Lower lobe of right lung (tissue), 2 donors: ENCODE data around the gene ADCY3. TPM values are rescaled to one million over a fixed set of nuclear protein-coding genes. Genes with fewer than 3 reads are reported as not detected.

Experiments
- ATAC-seq, 2 donors: fragments of 200-7000 bp; cut with Tn5 transposase; one replicate each; pipeline ENCODE4 v1.9.1; 2020 to 2022; ENCODE audit warnings: mild to moderate bottlenecking in 2 of 2, moderate library complexity in 2 of 2
- DNase-seq: peaks from one replicate; pipeline ENCODE4 v3.0.0-alpha.2; 2020
- H3K27ac ChIP-seq: fragments of 200-600 bp; one replicate; pipeline ENCODE4 v1.8.0; 2022
- H3K27me3 ChIP-seq: fragments of 200-600 bp; one replicate; pipeline ENCODE4 v1.8.0; 2022; ENCODE audit warnings: low read depth
- H3K36me3 ChIP-seq: fragments of 200-600 bp; one replicate; pipeline ENCODE4 v1.8.0; 2022; ENCODE audit warnings: mild to moderate bottlenecking
- H3K4me1 ChIP-seq: fragments of 200-600 bp; one replicate; pipeline ENCODE4 v1.8.0; 2022
- H3K4me3 ChIP-seq: fragments of 200-600 bp; one replicate; pipeline ENCODE4 v1.8.0; 2022; ENCODE audit warnings: mild to moderate bottlenecking
- H3K9me3 ChIP-seq: fragments of 200-600 bp; one replicate; pipeline ENCODE4 v1.8.0; 2022
- CTCF ChIP-seq: fragments of 200-600 bp; IDR thresholded peaks from one replicate; pipeline ENCODE4 v1.8.0; 2022; ENCODE audit warnings: antibody characterized with exemption, mild to moderate bottlenecking
- intact Hi-C: fragments of 100-400 bp; cut with DNase I; formaldehyde crosslinking; loops from one replicate; pipeline ENCODE4 v1.11.0; 2022
- total RNA-seq: library from RNA; stranded (reverse); fragmentation: NEBNext Ultra II Directional; extraction: Animal tissue kit (Norgen Biotek cat#: 25700); gene quantifications from one replicate; pipeline ENCODE4 v1.2.1, GENCODE V29; 2021
- donor health status: DM: no; HTN: yes; CAD: no; lungs with severe emphysema.

Gene ADCY3
- total RNA-seq, 1 donor from 2014 or later, result 36.1 TPM

GRCh38 chr2:24926602-24927252 lies 6.7 kb upstream of the ADCY3 start:
- peak overlapping the region; percentile 42 for H3K4me3 ChIP-seq

GRCh38 chr2:24926220-24926601 lies 6.2 kb upstream of the ADCY3 start:
- peak overlapping the region; percentile 49 for H3K27ac ChIP-seq
- no peaks in the 10 kb centered on the region for H3K36me3 ChIP-seq
- ATAC-seq (peak in 1 of 2 donors; percentile 5), DNase-seq (no peak)
- no peak for TF ChIP-seq CTCF
- intact Hi-C loops, result no loop called here
- peaks cover 3% of the 10 kb centered on the region for H3K27me3 ChIP-seq
- peak overlapping the region; percentile 42 for H3K4me3 ChIP-seq
- peaks cover 11% of the 10 kb centered on the region for H3K4me1 ChIP-seq
- no peaks in the 10 kb centered on the region for H3K9me3 ChIP-seq

More at GRCh38 chr2:24926602-24927252, 6.7 kb upstream of the ADCY3 start:
- intact Hi-C loops, result no loop called here
- Histone ChIP-seq H3K27ac (peak overlapping the region; percentile 49), H3K27me3 (peaks cover 3% of the 10 kb centered on the region), H3K4me1 (peaks cover 11% of the 10 kb centered on the region), H3K9me3 (no peaks in the 10 kb centered on the region), H3K36me3 (no peaks in the 10 kb centered on the region)
- ATAC-seq (peak; percentile 65 to 73), DNase-seq (peak; percentile 65)
- TF ChIP-seq CTCF, result no peak

- Histone ChIP-seq H3K27me3 (peaks cover 3% of the 10 kb centered on the region), H3K4me1 (peaks cover 11% of the 10 kb centered on the region), H3K36me3 (no peaks in the 10 kb centered on the region), H3K4me3 (no peak overlapping the region), H3K9me3 (no peaks in the 10 kb centered on the region), H3K27ac (no peak overlapping the region)
- intact Hi-C loops, result no loop called here
- TF ChIP-seq CTCF, result no peak
- DNase-seq, result no peak
- no peak for ATAC-seq
Observed at GRCh38 chr2:24925815-24926214, 5.8 kb upstream of the ADCY3 start.

GRCh38 chr2:24924732-24925131 lies 4.7 kb upstream of the ADCY3 start:
- no peak for DNase-seq
- no peak for ATAC-seq
- intact Hi-C loops, result no loop called here
- Histone ChIP-seq H3K27me3 (peaks cover 3% of the 10 kb centered on the region), H3K4me1 (peaks cover 15% of the 10 kb centered on the region), H3K36me3 (no peaks in the 10 kb centered on the region), H3K4me3 (no peak overlapping the region), H3K27ac (no peak overlapping the region), H3K9me3 (no peaks in the 10 kb centered on the region)
- TF ChIP-seq CTCF, result no peak

- Histone ChIP-seq H3K27me3 (peaks cover 3% of the 10 kb centered on the region), H3K4me3 (no peak overlapping the region), H3K27ac (no peak overlapping the region), H3K36me3 (no peaks in the 10 kb centered on the region), H3K4me1 (peaks cover 16% of the 10 kb centered on the region), H3K9me3 (no peaks in the 10 kb centered on the region)
- intact Hi-C loops, result no loop called here
- DNase-seq (no peak), ATAC-seq (no peak)
- TF ChIP-seq CTCF, result no peak
Observed at GRCh38 chr2:24924266-24924665, 4.2 kb upstream of the ADCY3 start.
